ENCODE data around the gene CISD1. TPM values are rescaled to one million over a fixed set of nuclear protein-coding genes. Genes with fewer than 3 reads are reported as not detected.
A peak's percentile ranks its signal among the peaks of the same experiment; 100 is the strongest.

The CISD1 gene
- total RNA-seq, 2 donors from 2014 or later = 34.5 to 37.7 TPM

DNA sequence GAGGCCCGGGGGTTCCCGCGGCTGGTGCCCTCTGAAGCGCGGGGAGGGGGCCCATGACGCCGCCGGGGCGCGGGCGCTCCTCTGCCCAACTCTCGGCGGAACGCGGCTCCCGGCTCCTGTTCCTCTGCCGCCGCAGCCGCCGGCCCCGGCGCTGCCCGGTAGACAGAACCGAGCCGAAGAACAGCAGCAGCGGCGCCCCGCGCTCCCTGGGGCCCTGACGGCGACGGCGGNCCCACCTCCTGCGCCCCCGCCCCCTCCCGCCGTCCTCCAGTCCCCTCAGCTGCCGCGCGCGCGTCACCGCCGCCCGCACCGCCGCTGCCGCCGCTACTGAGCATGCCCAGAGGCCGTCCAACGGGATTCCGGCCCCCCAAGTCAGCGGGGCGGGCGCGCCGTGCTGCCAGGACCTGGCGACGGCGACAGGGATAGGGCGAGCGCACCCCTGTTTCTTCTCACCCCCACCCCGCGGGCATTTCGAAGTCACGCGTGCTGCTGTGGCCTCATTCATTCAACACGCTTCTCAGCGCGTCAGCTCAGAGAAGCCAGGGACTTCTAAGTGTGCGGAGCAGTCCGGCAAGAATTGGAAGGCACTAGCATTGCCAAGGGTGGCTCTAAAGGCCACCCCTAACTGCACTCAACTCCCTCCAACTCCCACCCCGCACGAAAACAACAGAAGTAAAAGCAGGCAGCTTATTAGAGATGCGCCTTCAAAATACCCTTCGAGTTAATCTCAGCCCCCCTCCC lies 1.1 kb upstream of the CISD1 start, which contains the start of gene IPMK:
IPMK (minus strand) TSS at position 182 of the 741 bp plus-strand sequence. CDS start 283 bp downstream, outside the sequence.
- Mint-ChIP-seq H3K27me3 (ENCODE audit: low read depth) (no peaks in the 10 kb centered on the region), H3K4me3 (peak within 1 kb of the TSS; percentile 90 to 98), H3K27ac (peak within 1 kb of the TSS; percentile 97), H3K4me1 (ENCODE audit: low read depth) (peaks cover 36% of the 10 kb centered on the region), H3K9me3 (no peaks in the 10 kb centered on the region), H3K36me3 (ENCODE audit: insufficient read depth in 2 of 2) (peaks cover 6 to 7% of the 10 kb centered on the region in 2 donors)
- DNase-seq (peak; percentile 96), ATAC-seq (replicated peaks in 1 of 2) (peak; percentile 74 to 75)

DNA sequence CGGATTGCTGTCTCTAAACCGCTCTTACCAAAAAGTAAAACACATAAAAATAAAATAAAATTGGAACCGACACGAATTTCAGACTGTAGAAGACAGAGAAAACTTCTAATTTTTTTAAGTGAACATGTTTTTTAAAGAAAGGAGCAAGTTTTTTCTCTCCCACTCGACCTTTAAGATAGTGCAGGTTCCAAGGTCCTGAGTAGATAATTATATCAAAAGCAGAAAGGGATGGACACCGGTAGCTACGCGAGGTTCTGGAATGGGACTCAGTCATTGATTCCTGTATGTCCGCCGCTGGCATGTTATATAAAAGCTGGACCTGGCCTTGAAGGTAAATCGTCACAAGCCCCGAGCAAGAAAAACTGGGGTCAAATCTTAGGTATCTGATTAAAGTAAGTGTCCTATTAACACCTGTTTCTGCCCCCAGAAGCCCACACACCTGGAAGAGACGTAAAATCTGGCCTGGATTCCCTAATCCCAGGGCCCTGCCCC lies 462 bp upstream of the CISD1 start:
- H3K9me3 Mint-ChIP-seq = no peaks in the 10 kb centered on the region
- DNase-seq (no peak), ATAC-seq (replicated peaks in 1 of 2) (peak; percentile 0 to 1)
- peak overlapping the region; percentile 97 for H3K27ac Mint-ChIP-seq
- peaks cover 6 to 7% of the 10 kb centered on the region in 2 donors for H3K36me3 Mint-ChIP-seq (ENCODE audit: insufficient read depth in 2 of 2)
- H3K4me1 Mint-ChIP-seq (ENCODE audit: low read depth) = peaks cover 37% of the 10 kb centered on the region
- peak overlapping the region; percentile 90 to 98 for H3K4me3 Mint-ChIP-seq
- H3K27me3 Mint-ChIP-seq (ENCODE audit: low read depth) = no peaks in the 10 kb centered on the region

DNA sequence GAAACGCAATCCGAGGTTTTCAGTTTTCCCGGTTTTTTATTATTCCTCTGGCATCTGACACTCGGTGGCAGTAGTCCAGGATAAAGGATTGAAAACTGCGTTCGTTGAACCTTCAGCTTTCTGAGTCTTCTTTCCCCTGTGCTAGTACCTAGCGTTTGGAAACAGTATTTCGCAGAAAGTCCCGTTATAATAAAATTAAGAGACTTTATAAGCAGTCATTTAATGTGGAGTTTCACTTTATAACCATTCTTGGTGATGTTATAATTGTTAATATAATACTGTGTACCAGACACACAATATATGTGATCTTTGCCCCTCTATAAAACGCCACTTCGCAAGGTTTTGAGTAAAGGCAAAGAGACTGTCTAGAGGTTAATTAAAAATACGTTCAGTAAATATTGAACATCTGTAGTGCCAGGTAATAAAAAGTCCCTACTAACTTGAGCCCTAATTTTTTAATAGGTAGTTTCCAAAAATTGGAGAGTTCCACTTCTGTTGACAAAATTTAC lies 874 bp downstream of the CISD1 start:
- no peak for ATAC-seq (replicated peaks in 1 of 2)
- peaks cover 29% of the 10 kb centered on the region for H3K4me1 Mint-ChIP-seq (ENCODE audit: low read depth)

DNA sequence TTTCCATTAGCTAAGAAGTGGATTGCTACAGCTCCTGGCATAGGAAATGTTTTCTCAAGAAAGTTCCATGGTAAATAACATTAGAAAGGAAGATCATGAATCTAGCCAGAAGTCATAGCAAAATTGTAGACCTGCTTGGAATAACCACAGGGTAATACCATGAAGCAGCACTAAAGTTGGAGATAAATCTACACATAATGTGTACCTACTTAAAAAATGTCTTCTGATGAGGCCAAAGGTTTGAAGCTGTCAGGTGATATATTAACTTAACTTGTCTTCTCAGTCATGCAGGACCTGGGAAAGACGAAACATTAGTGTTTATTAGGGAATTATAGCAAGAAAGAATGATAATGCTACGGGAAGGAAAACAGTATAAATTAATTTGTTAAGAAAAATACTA lies 6.3 kb downstream of the CISD1 start:
- H3K4me3 Mint-ChIP-seq = no peak overlapping the region

More for the DNA sequence above, 874 bp downstream of the CISD1 start:
- Mint-ChIP-seq H3K9me3 (no peaks in the 10 kb centered on the region), H3K27me3 (ENCODE audit: low read depth) (no peaks in the 10 kb centered on the region), H3K36me3 (ENCODE audit: insufficient read depth in 2 of 2) (peaks cover 6 to 7% of the 10 kb centered on the region in 2 donors), H3K27ac (peak overlapping the region; percentile 97), H3K4me3 (peak overlapping the region; percentile 90 to 98)
- no peak for DNase-seq

DNA sequence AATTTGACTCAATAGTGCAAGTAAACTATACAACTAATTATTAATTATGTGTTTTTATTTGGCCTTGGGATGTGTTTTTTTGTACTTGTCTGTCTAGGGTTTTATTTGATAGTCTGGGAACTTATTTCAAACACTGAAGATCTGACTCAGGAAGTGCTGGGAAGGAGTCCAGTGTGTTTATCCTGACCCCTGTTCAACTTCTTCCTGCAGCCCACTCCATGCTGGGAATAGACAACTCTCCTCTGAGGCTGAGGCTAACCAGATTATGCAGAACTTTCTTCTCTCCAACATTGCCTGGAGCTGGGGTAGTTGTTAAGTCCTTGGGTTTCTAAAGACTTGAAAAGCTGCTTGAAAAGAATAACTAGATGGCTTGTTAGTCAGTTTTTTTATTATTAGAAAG lies 6.9 kb downstream of the CISD1 start:
- Mint-ChIP-seq H3K27ac (no peak overlapping the region), H3K9me3 (no peaks in the 10 kb centered on the region), H3K27me3 (ENCODE audit: low read depth) (no peaks in the 10 kb centered on the region), H3K4me3 (no peak overlapping the region), H3K36me3 (ENCODE audit: insufficient read depth in 2 of 2) (peaks cover 2 to 14% of the 10 kb centered on the region in 2 donors), H3K4me1 (ENCODE audit: low read depth) (peaks cover 28% of the 10 kb centered on the region)
- no peak for DNase-seq
- ATAC-seq (replicated peaks in 1 of 2) = no peak

More for the DNA sequence above, 6.3 kb downstream of the CISD1 start:
- ATAC-seq (replicated peaks in 1 of 2) (no peak), DNase-seq (no peak)
- Mint-ChIP-seq H3K9me3 (no peaks in the 10 kb centered on the region), H3K36me3 (ENCODE audit: insufficient read depth in 2 of 2) (peaks cover 2 to 11% of the 10 kb centered on the region in 2 donors), H3K4me1 (ENCODE audit: low read depth) (peaks cover 28% of the 10 kb centered on the region), H3K27me3 (ENCODE audit: low read depth) (no peaks in the 10 kb centered on the region), H3K27ac (no peak overlapping the region)

DNA sequence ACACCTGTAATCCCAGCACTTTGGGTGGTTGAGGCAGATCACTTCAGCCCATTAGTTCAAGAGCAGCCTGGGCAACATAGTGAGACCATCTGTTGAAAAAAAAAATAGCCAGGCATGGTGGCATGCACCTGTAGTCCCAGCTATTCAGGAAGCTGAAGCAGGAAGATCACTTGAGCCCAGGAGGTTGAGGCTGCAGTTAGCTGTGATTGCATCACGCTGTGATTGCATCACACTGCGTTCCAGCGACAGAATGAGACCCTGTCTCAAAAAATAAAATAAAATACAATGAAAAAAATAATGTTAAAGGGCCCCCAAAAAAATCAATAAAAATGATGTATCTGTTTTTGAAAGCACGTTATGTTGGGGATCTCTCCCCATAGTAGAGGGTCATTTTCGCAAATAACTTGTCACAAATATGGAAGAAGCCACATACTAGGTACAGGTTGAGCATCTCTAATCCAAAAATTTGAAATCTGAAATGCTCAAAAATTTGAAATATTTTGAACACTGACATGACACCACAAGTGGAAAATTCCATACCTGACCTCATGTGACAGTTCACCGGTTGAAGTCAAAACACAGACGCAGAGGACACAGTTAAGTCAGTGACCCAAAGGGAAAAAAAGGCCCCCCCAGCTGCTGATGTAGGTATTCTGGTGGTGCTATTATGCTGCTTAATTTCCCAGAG lies 9.5 kb downstream of the CISD1 start:
- H3K27me3 Mint-ChIP-seq (ENCODE audit: low read depth) = no peaks in the 10 kb centered on the region
- DNase-seq (no peak), ATAC-seq (replicated peaks in 1 of 2) (no peak)
- no peaks in the 10 kb centered on the region for H3K9me3 Mint-ChIP-seq
- H3K4me3 Mint-ChIP-seq = no peak overlapping the region
- H3K36me3 Mint-ChIP-seq (ENCODE audit: insufficient read depth in 2 of 2) = peaks cover 2 to 19% of the 10 kb centered on the region in 2 donors
- peaks cover 47% of the 10 kb centered on the region for H3K4me1 Mint-ChIP-seq (ENCODE audit: low read depth)
- no peak overlapping the region for H3K27ac Mint-ChIP-seq

DNA sequence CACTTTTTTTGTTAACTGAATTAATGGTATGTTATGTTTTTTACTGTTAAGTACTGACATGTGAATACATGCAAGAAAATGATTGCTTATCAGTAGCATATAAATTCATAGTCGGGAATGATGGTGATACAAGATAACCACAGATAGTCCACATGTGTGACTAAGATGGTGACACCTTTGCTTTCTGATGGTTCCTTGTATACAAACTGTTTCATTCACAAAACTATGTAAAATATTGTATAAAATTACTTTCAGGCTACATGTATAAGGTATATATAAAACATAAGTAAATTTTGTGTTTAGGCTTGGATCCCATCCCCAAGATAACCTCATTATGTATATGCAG lies 10.0 kb downstream of the CISD1 start:
- Mint-ChIP-seq H3K4me3 (no peak overlapping the region), H3K27ac (no peak overlapping the region), H3K36me3 (ENCODE audit: insufficient read depth in 2 of 2) (peaks cover 2 to 19% of the 10 kb centered on the region in 2 donors), H3K9me3 (no peaks in the 10 kb centered on the region), H3K27me3 (ENCODE audit: low read depth) (no peaks in the 10 kb centered on the region), H3K4me1 (ENCODE audit: low read depth) (peaks cover 45% of the 10 kb centered on the region)
- DNase-seq = no peak
- no peak for ATAC-seq (replicated peaks in 1 of 2)

DNA sequence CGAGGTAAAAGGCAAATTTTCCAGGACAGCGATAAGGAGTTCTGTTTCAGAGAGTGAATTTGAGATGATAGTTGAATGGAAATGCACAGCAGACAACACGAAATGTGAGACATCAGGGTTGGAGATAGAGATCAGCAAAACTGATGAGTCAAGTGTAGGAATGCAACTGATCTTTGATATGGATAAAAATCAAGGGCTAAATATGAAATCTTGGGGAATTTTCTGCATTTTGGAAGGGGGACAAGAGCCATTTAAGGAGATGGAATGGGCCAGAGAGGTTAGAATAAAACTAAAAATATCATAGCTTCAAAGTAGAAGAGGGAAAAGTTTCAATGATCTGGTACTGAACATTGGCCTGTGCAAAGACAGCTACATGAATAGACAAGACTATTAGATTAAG lies 11.5 kb downstream of the CISD1 start:
- Mint-ChIP-seq H3K4me3 (peak overlapping the region in 1 of 2 donors; percentile 8), H3K27ac (no peak overlapping the region), H3K4me1 (ENCODE audit: low read depth) (peaks cover 42% of the 10 kb centered on the region), H3K27me3 (ENCODE audit: low read depth) (no peaks in the 10 kb centered on the region), H3K9me3 (no peaks in the 10 kb centered on the region), H3K36me3 (ENCODE audit: insufficient read depth in 2 of 2) (peaks cover 2 to 21% of the 10 kb centered on the region in 2 donors)
- no peak for ATAC-seq (replicated peaks in 1 of 2)
- no peak for DNase-seq

DNA sequence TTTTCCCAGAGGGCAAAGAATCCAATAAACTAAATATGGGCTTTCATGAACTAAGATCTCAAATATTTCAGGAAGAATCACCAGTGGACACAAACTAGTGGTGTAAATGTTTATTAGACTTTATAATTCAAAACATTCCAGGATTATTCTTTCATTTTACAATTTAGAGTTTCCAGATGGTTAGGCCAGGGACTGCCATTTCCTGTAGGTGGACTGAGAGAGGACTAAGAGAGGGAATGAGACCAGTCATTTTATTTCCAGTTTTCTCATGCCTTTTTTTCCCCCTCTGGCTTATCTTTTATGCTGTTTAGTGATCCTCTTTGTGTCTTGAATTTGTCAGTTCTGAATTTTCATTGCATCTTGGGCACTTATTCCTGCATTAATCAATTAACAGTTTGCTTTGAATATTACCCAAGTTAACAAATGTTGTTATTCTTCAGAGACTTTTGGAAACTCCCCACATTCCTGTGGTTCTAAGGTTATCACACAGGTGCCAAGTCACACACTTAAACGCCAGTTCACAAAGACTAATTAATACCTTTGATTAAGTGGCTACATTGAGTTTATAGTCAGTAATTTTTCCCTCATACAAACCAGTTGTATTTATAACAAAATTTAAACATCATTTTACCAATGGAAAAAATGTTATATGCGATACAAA lies 12.3 kb downstream of the CISD1 start:
- H3K4me3 Mint-ChIP-seq = no peak overlapping the region
- no peak overlapping the region for H3K27ac Mint-ChIP-seq
- peaks cover 40% of the 10 kb centered on the region for H3K4me1 Mint-ChIP-seq (ENCODE audit: low read depth)
- H3K36me3 Mint-ChIP-seq (ENCODE audit: insufficient read depth in 2 of 2) = peaks cover 2 to 21% of the 10 kb centered on the region in 2 donors
- DNase-seq (no peak), ATAC-seq (replicated peaks in 1 of 2) (no peak)
- no peaks in the 10 kb centered on the region for H3K9me3 Mint-ChIP-seq
- H3K27me3 Mint-ChIP-seq (ENCODE audit: low read depth) = no peaks in the 10 kb centered on the region

DNA sequence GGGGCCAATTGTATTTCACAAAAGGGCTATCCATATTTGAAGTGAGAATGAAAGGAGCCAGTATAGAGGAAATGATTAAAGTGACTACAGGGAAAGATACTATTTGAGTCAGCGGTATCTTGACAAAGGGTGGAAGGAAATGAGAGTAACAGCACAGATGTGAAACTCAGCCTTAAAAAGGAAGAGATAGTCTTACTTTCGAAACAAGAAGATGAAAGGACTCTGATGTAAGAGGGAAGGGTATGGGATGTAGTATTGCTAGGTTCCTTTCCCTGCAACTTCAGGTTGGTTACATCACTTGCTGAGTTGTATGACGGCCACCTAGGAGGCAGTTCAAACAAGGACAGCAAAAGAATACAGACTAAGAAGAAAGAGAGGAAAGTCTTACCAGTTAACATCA lies 13.7 kb downstream of the CISD1 start:
- Mint-ChIP-seq H3K4me3 (peak overlapping the region; percentile 65 to 74), H3K27ac (peak overlapping the region; percentile 25), H3K27me3 (ENCODE audit: low read depth) (no peaks in the 10 kb centered on the region), H3K36me3 (ENCODE audit: insufficient read depth in 2 of 2) (peaks cover 3 to 20% of the 10 kb centered on the region in 2 donors), H3K9me3 (no peaks in the 10 kb centered on the region), H3K4me1 (ENCODE audit: low read depth) (peaks cover 40% of the 10 kb centered on the region)
- peak; percentile 34 to 36 for DNase-seq
- ATAC-seq (replicated peaks in 1 of 2) = peak; percentile 95 to 96

DNA sequence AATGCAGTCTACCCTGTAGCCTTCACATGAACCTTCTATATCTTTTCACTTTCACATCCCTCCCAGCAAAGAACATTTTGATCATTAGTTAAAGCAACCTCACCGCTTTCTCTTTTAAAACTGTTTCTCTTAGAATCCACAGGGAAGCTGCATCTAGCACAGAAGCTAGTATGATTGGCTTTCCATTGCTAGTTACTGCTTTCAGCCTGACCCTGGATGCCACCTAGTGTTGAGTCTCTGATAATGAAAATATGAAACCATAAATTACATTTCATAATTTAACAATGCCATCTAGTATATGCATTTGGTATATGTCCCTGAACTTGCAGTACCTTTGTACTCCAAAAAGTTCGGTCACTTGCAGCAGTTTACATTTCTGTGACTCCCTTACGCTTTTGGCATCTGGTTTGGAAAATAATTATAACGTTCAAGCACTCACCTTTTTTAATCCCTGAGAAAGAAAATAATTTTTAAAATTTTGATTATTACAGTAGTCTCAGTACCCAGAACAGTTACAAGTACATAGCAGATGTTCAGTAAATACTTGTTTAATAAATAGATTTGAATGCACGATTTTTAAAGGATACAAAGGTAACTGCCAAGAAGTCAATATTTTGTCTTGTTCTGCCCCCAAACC lies 22.7 kb downstream of the CISD1 start:
- ATAC-seq (replicated peaks in 1 of 2) (peak; percentile 51 to 55), DNase-seq (peak; percentile 11 to 32)
- Mint-ChIP-seq H3K27me3 (ENCODE audit: low read depth) (no peaks in the 10 kb centered on the region), H3K27ac (peak overlapping the region; percentile 85), H3K4me3 (no peak overlapping the region), H3K9me3 (no peaks in the 10 kb centered on the region), H3K36me3 (ENCODE audit: insufficient read depth in 2 of 2) (peaks cover 3% of the 10 kb centered on the region in 2 donors), H3K4me1 (ENCODE audit: low read depth) (no peaks in the 10 kb centered on the region)

DNA sequence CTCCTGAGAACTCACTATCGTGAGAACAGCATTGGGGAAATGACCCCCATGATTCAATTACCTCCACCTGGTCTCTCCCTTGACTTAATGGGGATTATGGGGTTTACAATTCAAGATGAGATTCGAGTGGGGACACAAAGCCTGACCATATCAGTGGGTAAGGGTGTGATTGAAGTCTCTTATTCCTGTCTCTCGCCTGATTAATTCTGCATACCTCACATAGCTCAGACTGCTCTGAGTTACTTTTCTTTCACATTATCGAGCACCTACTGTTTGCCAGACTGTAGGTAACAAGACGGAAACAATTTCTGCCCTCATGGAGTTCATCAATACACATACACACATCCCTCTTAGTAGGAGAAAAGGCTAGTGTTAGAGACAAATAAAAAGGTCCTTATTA lies 25.0 kb downstream of the CISD1 start:
- no peak for ATAC-seq (replicated peaks in 1 of 2)
- Mint-ChIP-seq H3K36me3 (ENCODE audit: insufficient read depth in 2 of 2) (peaks cover 2 to 3% of the 10 kb centered on the region in 2 donors), H3K27me3 (ENCODE audit: low read depth) (no peaks in the 10 kb centered on the region), H3K27ac (no peak overlapping the region), H3K4me3 (no peak overlapping the region), H3K4me1 (ENCODE audit: low read depth) (no peaks in the 10 kb centered on the region), H3K9me3 (no peaks in the 10 kb centered on the region)
- DNase-seq = no peak

Measured in activated T-cell treated with anti-CD3 and anti-CD28 coated beads, Interleukin-2, amount 50 U/mL, for 72 hours (primary cell).